IMR-90 (cell line): ENCODE data around the gene ZNRD2. TPM values are rescaled to one million over a fixed set of nuclear protein-coding genes. Genes with fewer than 3 reads are reported as not detected.

Experiments used
- ATAC-seq: fragments of 200-7000 bp; cut with Tn5 transposase; 2 replicates; pipeline ENCODE4 v1.9.1; 2020; ENCODE audit warnings: low read depth, mild to moderate bottlenecking, moderate library complexity
- BruUV-seq: library from RNA; stranded (reverse); fragments of 400-500 nt; replicated peaks from 2 replicates; lab custom pipeline; 2021; lab: Mats Ljungman, UMichigan
- CTCF ChIA-PET: fragments of 300-600 bp; formaldehyde crosslinking; extraction: SDS; loops from one replicate; lab custom pipeline; 2021; ENCODE audit warnings: antibody characterized with exemption; lab: Yijun Ruan, JAX
- POLR2A ChIA-PET: fragments of 300-600 bp; sonication (Branson Sonifier 250); formaldehyde crosslinking; loops from one replicate; lab custom pipeline; 2022; ENCODE audit warnings: antibody characterized with exemption; ENCODE audit not compliant: unreplicated experiment; lab: Charles Lee
- DNase-seq: peaks from one replicate; pipeline ENCODE4 v3.0.0; 2013
- H2AFZ ChIP-seq: replicated peaks from 2 replicates; pipeline ENCODE3; 2013; ENCODE audit warnings: low read length, mild to moderate bottlenecking; ENCODE audit not compliant: poor library complexity
- H2AK5ac ChIP-seq: 2 replicates; pipeline ENCODE4 v1.6.1; 2013; ENCODE audit warnings: low read depth, low read length, inconsistent platforms
- H2AK9ac ChIP-seq: replicated peaks from 2 replicates; pipeline ENCODE3; 2013; ENCODE audit warnings: mild to moderate bottlenecking, low read depth, low read length, moderate library complexity; ENCODE audit not compliant: poor library complexity
- H2BK120ac ChIP-seq: 2 replicates; pipeline ENCODE4 v1.6.1; 2013; ENCODE audit warnings: low read depth, low read length, inconsistent platforms
- H2BK15ac ChIP-seq: 3 replicates; pipeline ENCODE4 v1.6.1; 2013; ENCODE audit warnings: low read depth, low read length, inconsistent platforms
- H2BK20ac ChIP-seq: 2 replicates; pipeline ENCODE4 v1.6.1; 2013; ENCODE audit warnings: low read depth, mild to moderate bottlenecking, inconsistent platforms, low read length, moderate library complexity
- H2BK5ac ChIP-seq: 2 replicates; pipeline ENCODE4 v1.6.1; 2013; ENCODE audit warnings: mild to moderate bottlenecking, low read depth, low read length, inconsistent platforms; ENCODE audit not compliant: poor library complexity, severe bottlenecking
- H3K14ac ChIP-seq: replicated peaks from 2 replicates; pipeline ENCODE4 v1.6.1; 2013; ENCODE audit warnings: low read depth, low read length, inconsistent platforms
- H3K18ac ChIP-seq: 2 replicates; pipeline ENCODE4 v1.6.1; 2013; ENCODE audit warnings: low read depth, low read length, control low read depth
- H3K23ac ChIP-seq: 2 replicates; pipeline ENCODE4 v1.6.1; 2013; ENCODE audit warnings: low read depth, low read length, inconsistent platforms
- H3K27ac ChIP-seq: 2 replicates; pipeline ENCODE4 v1.5.1; 2013; ENCODE audit warnings: mild to moderate bottlenecking, control low read depth, low read length; ENCODE audit not compliant: insufficient read depth
- H3K27me3 ChIP-seq: 2 replicates; pipeline ENCODE4 v1.6.1; 2013; ENCODE audit warnings: low read length; ENCODE audit not compliant: control insufficient read depth, insufficient read depth
- H3K36me3 ChIP-seq: 2 replicates; pipeline ENCODE4 v1.6.1; 2013; ENCODE audit warnings: low read length, mixed read lengths; ENCODE audit not compliant: control insufficient read depth, insufficient read depth
- H3K4ac ChIP-seq: 2 replicates; pipeline ENCODE4 v1.6.1; 2013; ENCODE audit warnings: low read depth, low read length, inconsistent platforms
- H3K4me1 ChIP-seq: 2 replicates; pipeline ENCODE4 v1.6.1; 2013; ENCODE audit warnings: low read length, mixed read lengths; ENCODE audit not compliant: control insufficient read depth, insufficient read depth
- H3K4me2 ChIP-seq: 2 replicates; pipeline ENCODE4 v1.6.1; 2013; ENCODE audit warnings: low read depth, mild to moderate bottlenecking, control low read depth, low read length, moderate library complexity
- H3K4me3 ChIP-seq: 2 replicates; pipeline ENCODE4 v1.5.1; 2013; ENCODE audit warnings: low read depth, mild to moderate bottlenecking, control low read depth, low read length, moderate library complexity; ENCODE audit not compliant: insufficient read depth
- H3K56ac ChIP-seq: 2 replicates; pipeline ENCODE4 v1.6.1; 2013; ENCODE audit warnings: low read length, inconsistent platforms; ENCODE audit not compliant: insufficient read depth; ENCODE audit errors: extremely low read depth
- H3K79me1 ChIP-seq, 2 experiments: 2 replicates each; pipeline ENCODE4 v1.6.1; 2013; ENCODE audit warnings: low read length in 2 of 2, inconsistent platforms in 1 of 2, low read depth in 1 of 2
- H3K9ac ChIP-seq: 2 replicates; pipeline ENCODE4 v1.6.1; 2013; ENCODE audit warnings: low read depth, low read length, control low read depth
- H3K9me1 ChIP-seq: 2 replicates; pipeline ENCODE4 v1.6.1; 2013; ENCODE audit warnings: low read length, inconsistent platforms; ENCODE audit not compliant: insufficient read depth
- H3K9me3 ChIP-seq: 2 replicates; pipeline ENCODE4 v1.6.1; 2013; ENCODE audit warnings: low read length; ENCODE audit not compliant: control insufficient read depth, insufficient read depth
- H4K20me1 ChIP-seq: 2 replicates; pipeline ENCODE4 v1.6.1; 2013; ENCODE audit warnings: low read length, inconsistent platforms; ENCODE audit not compliant: insufficient read depth
- H4K5ac ChIP-seq: 2 replicates; pipeline ENCODE4 v1.6.1; 2013; ENCODE audit warnings: mild to moderate bottlenecking, low read depth, low read length, control low read depth
- H4K8ac ChIP-seq, 2 experiments: 2 replicates each; pipeline ENCODE4 v1.6.1; 2013; ENCODE audit warnings: low read depth in 2 of 2, low read length in 2 of 2, control low read depth in 1 of 2, inconsistent platforms in 1 of 2
- H4K91ac ChIP-seq: 2 replicates; pipeline ENCODE4 v1.6.1; 2013; ENCODE audit warnings: low read depth, low read length, inconsistent platforms; ENCODE audit not compliant: insufficient read depth
- BHLHE40 ChIP-seq: fragments of 150-350 bp; IDR thresholded peaks from 2 replicates; pipeline ENCODE4 v1.6.1; 2016; ENCODE audit warnings: mild to moderate bottlenecking, low read depth, low read length
- CTCF ChIP-seq: conservative IDR thresholded peaks from 2 replicates; pipeline ENCODE4 v1.5.1; 2012; ENCODE audit warnings: mild to moderate bottlenecking, low read depth, low read length, improper control_type of control experiment
- ELK1 ChIP-seq: fragments of 150-350 bp; IDR thresholded peaks from 2 replicates; pipeline ENCODE4 v1.6.1; 2016; ENCODE audit warnings: low read depth, mild to moderate bottlenecking, low read length, moderate library complexity, borderline replicate concordance
- MAFK ChIP-seq: IDR thresholded peaks from 2 replicates; pipeline ENCODE4 v1.6.1; 2012; ENCODE audit warnings: low read depth, low read length, improper control_type of control experiment
- MAZ ChIP-seq: IDR thresholded peaks from 2 replicates; pipeline ENCODE4 v1.6.1; 2012; ENCODE audit warnings: low read depth, mild to moderate bottlenecking, low read length, improper control_type of control experiment, moderate library complexity, borderline replicate concordance
- POLR2A ChIP-seq: IDR thresholded peaks from 2 replicates; pipeline ENCODE4 v1.6.1; 2012; ENCODE audit warnings: mild to moderate bottlenecking, low read depth, low read length
- RAD21 ChIP-seq: IDR thresholded peaks from 2 replicates; pipeline ENCODE4 v1.6.1; 2012; ENCODE audit warnings: low read length, improper control_type of control experiment
- RFX5 ChIP-seq: IDR thresholded peaks from 2 replicates; pipeline ENCODE4 v1.8.0; 2012; ENCODE audit warnings: low read depth, mild to moderate bottlenecking, low read length, moderate library complexity
- WGBS, 2 experiments: methylation state at CpG; one replicate each; pipeline versions ENCODE4 v1.1.5 to v1.1.7; 2013; ENCODE audit warnings: missing lambda C conversion rate in 2 of 2; ENCODE audit not compliant: insufficient read length in 1 of 2; ENCODE audit errors: extremely low coverage in 2 of 2; 5-methylcytosine and 5-hydroxymethylcytosine counted together
- dilution Hi-C: fragments of 300-500 bp; cut with HindIII; formaldehyde crosslinking; loops from one replicate; pipeline ENCODE4 v1.14.3; 2018; ENCODE audit warnings: low sequenced_read_pairs; ENCODE audit not compliant: unreplicated experiment
- in situ Hi-C: fragments of 300-500 bp; cut with MboI; formaldehyde crosslinking; loops from 3 replicates; pipeline ENCODE4 v1.14.3; 2019; ENCODE audit warnings: low sequenced_read_pairs, inconsistent platforms, mixed read lengths
- intact Hi-C: fragments of 100-400 bp; cut with micrococcal nuclease; formaldehyde crosslinking; loops from 2 replicates; pipeline ENCODE4 v1.10.0; 2022
- polyA plus RNA-seq, 3 experiments: library from polyadenylated mRNA; depleted of rRNA; stranded (reverse); fragments of >200 nt; gene quantifications; 2 replicates each; pipeline ENCODE4 v1.2.3, GENCODE V29; 2012; ENCODE audit warnings: low replicate concordance in 1 of 3
- total RNA-seq: library from RNA; depleted of rRNA; stranded (reverse); fragments of >200 nt; gene quantifications from 2 replicates; pipeline ENCODE4 v1.2.3, GENCODE V29; 2012

The ZNRD2 gene
- total and polyA plus RNA-seq, 2 of the 4 experiments (the other 2 are of a cell fraction), result 75.6 to 90.3 TPM

GRCh38 chr11:65585396-65586246 lies 15.3 kb downstream of the ZNRD2 start (continued):
- no peak for TF ChIP-seq BHLHE40

GRCh38 chr11:65586247-65586630 lies 16.0 kb downstream of the ZNRD2 start:
- H2BK20ac ChIP-seq, result no peak overlapping the region
- ChIA-PET CTCF (no interaction called here), POLR2A (no interaction called here)
- H3K4ac ChIP-seq, result no peak overlapping the region
- no peak overlapping the region for H4K5ac ChIP-seq
- no peak overlapping the region for H3K4me3 ChIP-seq
- H4K8ac ChIP-seq, result no peak overlapping the region
- in situ Hi-C loops, result no loop called here
- H2AK9ac ChIP-seq, result no peak overlapping the region
- H2BK15ac ChIP-seq, result no peak overlapping the region
- H3K4me1 ChIP-seq, result peaks cover 4% of the 10 kb centered on the region
- no peak overlapping the region for H4K91ac ChIP-seq
- no peak for ATAC-seq
- intact Hi-C loops, result no loop called here
- no peak overlapping the region for H3K23ac ChIP-seq
- H3K9me3 ChIP-seq, result no peaks in the 10 kb centered on the region
- H3K79me1 ChIP-seq, result peaks cover 0 to 24% of the 10 kb centered on the region in 2 experiments; a peak in 1 of 4 replicates
- no peak overlapping the region for H3K14ac ChIP-seq
- BruUV-seq, result no TSS peak
- 0 out of 2 replicates have a peak, but pooled peaks cover 4% of the 10 kb centered on the region for H4K20me1 ChIP-seq
- H3K9ac ChIP-seq, result no peak overlapping the region; the same call in 1 of the 2 replicates
- no peaks in the 10 kb centered on the region for H3K27me3 ChIP-seq
- dilution Hi-C loops, result no loop called here
- H3K4me2 ChIP-seq, result no peak overlapping the region
- no peaks in the 10 kb centered on the region for H3K9me1 ChIP-seq
- 100% methylated on average over 3 of the region's 4 CpGs; no CpG with 5 or more reads in 1 of the 2 experiments for WGBS, 2 experiments
- no peak for TF ChIP-seq ELK1
- no peak for TF ChIP-seq RAD21
- TF ChIP-seq POLR2A, result no peak
- TF ChIP-seq MAFK, result no peak
- TF ChIP-seq CTCF, result no peak
- TF ChIP-seq MAZ, result no peak
- TF ChIP-seq RFX5, result no peak
- no peak overlapping the region for H2AK5ac ChIP-seq
- H3K18ac ChIP-seq, result no peak overlapping the region
- H3K36me3 ChIP-seq, result peaks cover 39% of the 10 kb centered on the region
- no peak overlapping the region for H3K27ac ChIP-seq
- H3K56ac ChIP-seq, result no peak overlapping the region
- no peak overlapping the region for H2BK120ac ChIP-seq
- no peak overlapping the region for H2BK5ac ChIP-seq
- no peak for DNase-seq
- H2AFZ ChIP-seq, result no peak overlapping the region
